Head of caudate nucleus (tissue), 42 donors: Measurements from ENCODE around the gene BCL11A.

ENCODE experiments used
- DNase-seq, 42 donors: peaks; one replicate each; pipeline versions ENCODE4 v3.0.0 to v3.0.0-alpha.2; 2020 to 2021; ENCODE audit warnings: mixed read lengths in 7 of 42
- intact Hi-C: fragments of 100-400 bp; cut with DNase I; formaldehyde crosslinking; loops from one replicate; pipeline ENCODE4 v1.15.0; 2022

Gene BCL11A

GRCh38 chr2:60560734-60561644 lies 7.5 kb upstream of the BCL11A start:
- intact Hi-C loops = no loop called here
- peak in 2 of 42 donors; percentile 21 to 46 for DNase-seq

- intact Hi-C loops = no loop called here
- DNase-seq = no peak
These were observed 6.4 kb upstream of the BCL11A start for GRCh38 chr2:60559880-60560279.

GRCh38 chr2:60558536-60558935 lies 5.1 kb upstream of the BCL11A start:
- intact Hi-C loops = no loop called here
- no peak for DNase-seq

- DNase-seq = no peak
- intact Hi-C loops = no loop called here
These were observed 4.0 kb upstream of the BCL11A start for GRCh38 chr2:60557486-60557864.

GRCh38 chr2:60556576-60557485 lies 3.4 kb upstream of the BCL11A start:
- peak in 4 of 42 donors; percentile 15 to 37 (median 26) for DNase-seq
- intact Hi-C loops = no loop called here

GRCh38 chr2:60556175-60556574 lies 2.7 kb upstream of the BCL11A start:
- no peak for DNase-seq
- intact Hi-C loops = no loop called here

- no peak for DNase-seq
- intact Hi-C loops = no loop called here
These were observed 2.3 kb upstream of the BCL11A start for GRCh38 chr2:60555783-60556139.

GRCh38 chr2:60555066-60555782 lies 1.8 kb upstream of the BCL11A start:
- intact Hi-C loops = no loop called here
- peak in 37 of 42 donors; percentile 44 to 85 (median 65) for DNase-seq

GRCh38 chr2:60554646-60555065 lies 1.2 kb upstream of the BCL11A start:
- DNase-seq = peak in 7 of 42 donors; percentile 27 to 56 (median 37)
- intact Hi-C loops = loop anchor here (5.0 kb wide), 2 partner anchors 257 to 1252 kb away; no protein-coding TSS in a partner anchor

- intact Hi-C loops = loop anchor here (5.0 kb wide), 2 partner anchors 257 to 1252 kb away; no protein-coding TSS in a partner anchor
- peak in 31 of 42 donors; percentile 44 to 81 (median 60) for DNase-seq
These were observed 706 bp upstream of the BCL11A start for GRCh38 chr2:60554074-60554645.

- intact Hi-C loops = loop anchor here (5.0 kb wide), 2 partner anchors 256 to 1251 kb away; no protein-coding TSS in a partner anchor
- peak in 4 of 42 donors; percentile 9 to 55 (median 36) for DNase-seq
These were observed 481 bp downstream of the BCL11A start for GRCh38 chr2:60552851-60553494.

GRCh38 chr2:60552078-60552850 lies 1.2 kb downstream of the BCL11A start:
- intact Hi-C loops = loop anchor here (5.0 kb wide), 2 partner anchors 255 to 1250 kb away; no protein-coding TSS in a partner anchor
- peak in 18 of 42 donors; percentile 28 to 67 (median 44) for DNase-seq

- intact Hi-C loops = loop anchor here (5.0 kb wide), 2 partner anchors 254 to 1249 kb away; no protein-coding TSS in a partner anchor
- peak in 24 of 42 donors; percentile 28 to 73 (median 52) for DNase-seq
These were observed 2.0 kb downstream of the BCL11A start for GRCh38 chr2:60551240-60552077.

GRCh38 chr2:60550984-60551239 lies 2.5 kb downstream of the BCL11A start:
- intact Hi-C loops = loop anchor here (5.0 kb wide), 2 partner anchors 254 to 1249 kb away; no protein-coding TSS in a partner anchor
- no peak for DNase-seq

- peak; percentile 65 to 94 (median 83) for DNase-seq
- intact Hi-C loops = loop anchor here (5.0 kb wide), 2 partner anchors 253 to 1248 kb away; no protein-coding TSS in a partner anchor
These were observed 3.1 kb downstream of the BCL11A start for GRCh38 chr2:60550178-60550983.

GRCh38 chr2:60549928-60550177 lies 3.6 kb downstream of the BCL11A start:
- intact Hi-C loops = loop anchor here (5.0 kb wide), 2 partner anchors 253 to 1248 kb away; no protein-coding TSS in a partner anchor
- peak in 7 of 42 donors; percentile 38 to 74 (median 48) for DNase-seq
